ENCODE results near the gene ITGAL.

DNA sequence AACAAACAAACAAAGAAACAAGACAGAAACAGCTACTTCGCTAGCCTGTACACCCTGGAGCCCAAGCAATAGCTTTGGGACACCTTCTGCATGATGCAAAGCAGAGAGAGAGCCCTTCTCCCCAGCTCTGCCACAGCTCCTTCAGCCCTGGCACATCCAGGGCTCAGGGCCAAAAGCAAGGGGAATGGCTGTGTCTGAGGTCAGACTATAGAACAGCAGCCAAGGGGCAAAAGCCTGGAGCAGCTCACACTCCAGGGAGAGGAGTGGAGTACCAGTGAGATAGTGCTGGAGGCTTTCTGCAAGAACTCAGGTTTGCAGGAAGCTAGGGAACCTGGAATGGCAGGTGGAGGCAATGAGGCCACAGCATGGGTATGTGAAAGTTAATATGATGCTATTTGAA lies 15.3 kb upstream of the ITGAL start:
- TF ChIP-seq CTCF (IDR thresholded peaks at IDR 0.05): no peak
- TF ChIP-seq POLR2A (IDR thresholded peaks at IDR 0.05): no peak
